ENCODE data around the gene SMPX. TPM values are rescaled to one million over a fixed set of nuclear protein-coding genes. Genes with fewer than 3 reads are reported as not detected.

Gene SMPX
- total and polyA plus RNA-seq, 9 of the 15 experiments (the other 6 are each of a cell fraction or from before 2014, with no cell fraction given), result not detected

- no peak for TF ChIP-seq PRDM10 (IDR thresholded peaks at IDR 0.05; ENCODE audit: partially characterized antibody)
- TF ChIP-seq, protein P1, sequence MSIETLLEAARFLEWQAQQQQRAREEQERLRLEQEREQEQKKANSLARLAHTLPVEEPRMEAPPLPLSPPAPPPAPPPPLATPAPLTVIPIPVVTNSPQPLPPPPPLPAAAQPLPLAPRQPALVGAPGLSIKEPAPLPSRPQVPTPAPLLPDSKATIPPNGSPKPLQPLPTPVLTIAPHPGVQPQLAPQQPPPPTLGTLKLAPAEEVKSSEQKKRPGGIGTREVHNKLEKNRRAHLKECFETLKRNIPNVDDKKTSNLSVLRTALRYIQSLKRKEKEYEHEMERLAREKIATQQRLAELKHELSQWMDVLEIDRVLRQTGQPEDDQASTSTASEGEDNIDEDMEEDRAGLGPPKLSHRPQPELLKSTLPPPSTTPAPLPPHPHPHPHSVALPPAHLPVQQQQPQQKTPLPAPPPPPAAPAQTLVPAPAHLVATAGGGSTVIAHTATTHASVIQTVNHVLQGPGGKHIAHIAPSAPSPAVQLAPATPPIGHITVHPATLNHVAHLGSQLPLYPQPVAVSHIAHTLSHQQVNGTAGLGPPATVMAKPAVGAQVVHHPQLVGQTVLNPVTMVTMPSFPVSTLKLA (conservative IDR thresholded peaks at IDR 0.05), result no peak
- no peak for TF ChIP-seq MECOM (CRISPR knock-in tag; IDR thresholded peaks at IDR 0.05)
- no peak for TF ChIP-seq HDAC6 (IDR thresholded peaks at IDR 0.05; ENCODE audit: low read depth, low read length)
- no peak for TF ChIP-seq FOSL1 (tag; conservative IDR thresholded peaks at IDR 0.05)
- no peak for TF ChIP-seq ZNF77 (CRISPR knock-in tag; IDR thresholded peaks at IDR 0.05)
- TF ChIP-seq, protein P2, sequence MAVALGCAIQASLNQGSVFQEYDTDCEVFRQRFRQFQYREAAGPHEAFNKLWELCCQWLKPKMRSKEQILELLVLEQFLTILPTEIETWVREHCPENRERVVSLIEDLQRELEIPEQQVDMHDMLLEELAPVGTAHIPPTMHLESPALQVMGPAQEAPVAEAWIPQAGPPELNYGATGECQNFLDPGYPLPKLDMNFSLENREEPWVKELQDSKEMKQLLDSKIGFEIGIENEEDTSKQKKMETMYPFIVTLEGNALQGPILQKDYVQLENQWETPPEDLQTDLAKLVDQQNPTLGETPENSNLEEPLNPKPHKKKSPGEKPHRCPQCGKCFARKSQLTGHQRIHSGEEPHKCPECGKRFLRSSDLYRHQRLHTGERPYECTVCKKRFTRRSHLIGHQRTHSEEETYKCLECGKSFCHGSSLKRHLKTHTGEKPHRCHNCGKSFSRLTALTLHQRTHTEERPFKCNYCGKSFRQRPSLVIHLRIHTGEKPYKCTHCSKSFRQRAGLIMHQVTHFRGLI (CRISPR knock-in tag; IDR thresholded peaks at IDR 0.05), result no peak
- no peak for TF ChIP-seq POLR2A (conservative IDR thresholded peaks at IDR 0.05)
- no peak for TF ChIP-seq ARID3A (IDR thresholded peaks at IDR 0.05; ENCODE audit: borderline replicate concordance, low read depth, low read length)
Observed at GRCh38 chrX:21657318-21658151, 100.4 kb downstream of the SMPX start (continued).

All from K562 (cell line).